MM.1S (cell line): ENCODE data around the gene YOD1.

Source experiments
- DNase-seq: peaks from one replicate; pipeline ENCODE4 v3.0.0-alpha.2; 2015
- H2AFZ ChIP-seq: fragments of 300-600 bp; sonication (generic); 2 replicates; pipeline ENCODE4 v1.6.0; 2016; ENCODE audit warnings: antibody characterized with exemption, low read length
- H3F3A ChIP-seq: fragments of 300-600 bp; sonication (generic); 2 replicates; pipeline ENCODE4 v1.6.1; 2016; ENCODE audit warnings: mild to moderate bottlenecking, antibody characterized with exemption, low read length, moderate library complexity, mixed read lengths; ENCODE audit not compliant: insufficient read depth
- H3K27ac ChIP-seq: fragments of 300-600 bp; sonication (generic); 2 replicates; pipeline ENCODE4 v1.5.1; 2016; ENCODE audit warnings: mild to moderate bottlenecking, low read length
- H3K27me3 ChIP-seq: fragments of 300-600 bp; sonication (generic); replicated peaks from 2 replicates; pipeline ENCODE4 v1.6.0; 2016; ENCODE audit warnings: low read length; ENCODE audit not compliant: insufficient read depth
- H3K36me3 ChIP-seq: fragments of 300-600 bp; sonication (generic); replicated peaks from 2 replicates; pipeline ENCODE4 v1.6.1; 2016; ENCODE audit warnings: mild to moderate bottlenecking, low read length, mixed read lengths; ENCODE audit not compliant: insufficient read depth
- H3K4me1 ChIP-seq: fragments of 300-600 bp; sonication (generic); 2 replicates; pipeline ENCODE4 v1.6.1; 2016; ENCODE audit warnings: low read length, mixed read lengths
- H3K4me2 ChIP-seq: fragments of 300-600 bp; sonication (generic); 2 replicates; pipeline ENCODE4 v1.6.0; 2016; ENCODE audit warnings: low read depth, low read length
- H3K4me3 ChIP-seq: fragments of 300-600 bp; sonication (generic); 2 replicates; pipeline ENCODE4 v1.5.1; 2016; ENCODE audit warnings: low read length, mixed read lengths
- H3K79me2 ChIP-seq: fragments of 300-600 bp; sonication (generic); 2 replicates; pipeline ENCODE4 v1.6.1; 2016; ENCODE audit warnings: mixed run types, low read length, mixed read lengths
- H3K9ac ChIP-seq: fragments of 300-600 bp; sonication (generic); 2 replicates; pipeline ENCODE4 v1.6.1; 2016; ENCODE audit warnings: low read length, mixed read lengths
- H3K9me2 ChIP-seq: fragments of 300-600 bp; sonication (generic); replicated peaks from 2 replicates; pipeline ENCODE4 v1.6.1; 2016; ENCODE audit warnings: mild to moderate bottlenecking, low read length, mixed read lengths; ENCODE audit not compliant: insufficient read depth
- H3K9me3 ChIP-seq: fragments of 300-600 bp; sonication (generic); replicated peaks from 2 replicates; pipeline ENCODE4 v1.6.1; 2016; ENCODE audit warnings: mild to moderate bottlenecking, low read length, mixed read lengths; ENCODE audit not compliant: insufficient read depth
- H4K20me1 ChIP-seq: fragments of 300-600 bp; sonication (generic); 2 replicates; pipeline ENCODE4 v1.6.1; 2016; ENCODE audit warnings: mild to moderate bottlenecking, low read length, moderate library complexity, mixed read lengths; ENCODE audit not compliant: insufficient read depth
- EZH2 ChIP-seq: fragments of 300-600 bp; sonication (generic); optimal IDR thresholded peaks from 2 replicates; pipeline ENCODE3; 2017; ENCODE audit warnings: low read depth, mild to moderate bottlenecking, antibody characterized with exemption, low read length, mixed read lengths
- EZH2phosphoT487 ChIP-seq: fragments of 300-600 bp; sonication (generic); IDR thresholded peaks from 2 replicates; pipeline ENCODE4 v1.6.1; 2018; ENCODE audit warnings: antibody characterized with exemption, low read length
- TF ChIP-seq, protein P1 (sequence below): fragments of 300-600 bp; sonication (generic); IDR thresholded peaks from 2 replicates; pipeline ENCODE4 v1.5.1; 2016; ENCODE audit warnings: antibody characterized with exemption, low read length, mixed read lengths

Gene YOD1

GRCh38 chr1:207051191-207051943 lies at the start of gene YOD1:
Gene YOD1, minus strand, starts transcription at chr1:207051208. Its CDS starts 178 bp downstream, at chr1:207051030.
- Histone ChIP-seq H3K9ac (peak within 1 kb of the TSS; percentile 82), H3K27me3 (no peaks in the 10 kb centered on the region), H3K27ac (peak within 1 kb of the TSS; percentile 50), H3K4me1 (peaks cover 33% of the 10 kb centered on the region), H3K4me2 (peak within 1 kb of the TSS; percentile 69), H3K4me3 (peak within 1 kb of the TSS; percentile 94), H2AFZ (peak within 1 kb of the TSS; percentile 83), H4K20me1 (no peaks in the 10 kb centered on the region), H3K9me2 (no peaks in the 10 kb centered on the region), H3K9me3 (no peaks in the 10 kb centered on the region), H3F3A (peaks cover 38% of the 10 kb centered on the region), H3K79me2 (peaks cover 44% of the 10 kb centered on the region), H3K36me3 (peaks cover 8% of the 10 kb centered on the region; the same call in 1 of the 2 replicates)
- no peak for TF ChIP-seq EZH2phosphoT487
- TF ChIP-seq EZH2, result no peak
- TF ChIP-seq, protein P1, sequence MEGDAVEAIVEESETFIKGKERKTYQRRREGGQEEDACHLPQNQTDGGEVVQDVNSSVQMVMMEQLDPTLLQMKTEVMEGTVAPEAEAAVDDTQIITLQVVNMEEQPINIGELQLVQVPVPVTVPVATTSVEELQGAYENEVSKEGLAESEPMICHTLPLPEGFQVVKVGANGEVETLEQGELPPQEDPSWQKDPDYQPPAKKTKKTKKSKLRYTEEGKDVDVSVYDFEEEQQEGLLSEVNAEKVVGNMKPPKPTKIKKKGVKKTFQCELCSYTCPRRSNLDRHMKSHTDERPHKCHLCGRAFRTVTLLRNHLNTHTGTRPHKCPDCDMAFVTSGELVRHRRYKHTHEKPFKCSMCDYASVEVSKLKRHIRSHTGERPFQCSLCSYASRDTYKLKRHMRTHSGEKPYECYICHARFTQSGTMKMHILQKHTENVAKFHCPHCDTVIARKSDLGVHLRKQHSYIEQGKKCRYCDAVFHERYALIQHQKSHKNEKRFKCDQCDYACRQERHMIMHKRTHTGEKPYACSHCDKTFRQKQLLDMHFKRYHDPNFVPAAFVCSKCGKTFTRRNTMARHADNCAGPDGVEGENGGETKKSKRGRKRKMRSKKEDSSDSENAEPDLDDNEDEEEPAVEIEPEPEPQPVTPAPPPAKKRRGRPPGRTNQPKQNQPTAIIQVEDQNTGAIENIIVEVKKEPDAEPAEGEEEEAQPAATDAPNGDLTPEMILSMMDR, result no peak
- no peak for DNase-seq

GRCh38 chr1:207097871-207098324 lies 46.9 kb upstream of the YOD1 start:
- Histone ChIP-seq H3K27me3 (no peaks in the 10 kb centered on the region), H3K9me2 (no peaks in the 10 kb centered on the region), H3K4me2 (no peak overlapping the region), H3K27ac (no peak overlapping the region), H2AFZ (no peak overlapping the region), H3K4me3 (no peak overlapping the region), H4K20me1 (no peaks in the 10 kb centered on the region), H3K4me1 (0 out of 2 replicates have a peak, but pooled peaks cover 6% of the 10 kb centered on the region), H3K9me3 (no peaks in the 10 kb centered on the region), H3F3A (no peaks in the 10 kb centered on the region), H3K9ac (no peak overlapping the region), H3K79me2 (no peaks in the 10 kb centered on the region), H3K36me3 (no peaks in the 10 kb centered on the region)
- no peak for DNase-seq
- no peak for TF ChIP-seq EZH2
- TF ChIP-seq EZH2phosphoT487, result no peak
- TF ChIP-seq, protein P1, result no peak

GRCh38 chr1:207093944-207094343 lies 42.9 kb upstream of the YOD1 start:
- Histone ChIP-seq H3K4me2 (no peak overlapping the region), H4K20me1 (no peaks in the 10 kb centered on the region), H3K9me3 (no peaks in the 10 kb centered on the region), H2AFZ (no peak overlapping the region), H3K9ac (no peak overlapping the region), H3K4me1 (peaks cover 15% of the 10 kb centered on the region), H3K27me3 (no peaks in the 10 kb centered on the region), H3K9me2 (no peaks in the 10 kb centered on the region), H3K4me3 (no peak overlapping the region), H3K36me3 (no peaks in the 10 kb centered on the region), H3K27ac (no peak overlapping the region), H3F3A (no peaks in the 10 kb centered on the region), H3K79me2 (no peaks in the 10 kb centered on the region)
- no peak for TF ChIP-seq EZH2
- no peak for TF ChIP-seq EZH2phosphoT487
- TF ChIP-seq, protein P1, result no peak
- no peak for DNase-seq
